HG03108 (cell line): ENCODE measurements around the gene TBC1D4.
"Not testable (repeated sequence)": the region's sequence is repeated elsewhere in the genome, so short reads cannot be mapped to it uniquely, and the experiment has no call there.

Experiments used
- ATAC-seq: cut with Tn5 transposase; IDR thresholded peaks from one replicate; pipeline ENCODE4 v1.9.1; 2021; ENCODE audit warnings: moderate library complexity; ENCODE audit not compliant: unreplicated experiment

TBC1D4 gene

GRCh38 chr13:75295201-75295600 is 186.8 kb downstream of the TBC1D4 start:
- no peak for ATAC-seq

- peak; percentile 59 for ATAC-seq
Measured at GRCh38 chr13:75294110-75294509, 187.9 kb downstream of the TBC1D4 start.

GRCh38 chr13:75285310-75285709 is 196.7 kb downstream of the TBC1D4 start:
- ATAC-seq = peak; percentile 58

GRCh38 chr13:75279834-75280369 is 202.1 kb downstream of the TBC1D4 start:
- no peak for ATAC-seq

- ATAC-seq = not testable (repeated sequence)
Measured at GRCh38 chr13:75273695-75274094, 208.3 kb downstream of the TBC1D4 start.

- ATAC-seq = no peak
Measured at GRCh38 chr13:75271846-75272245, 210.1 kb downstream of the TBC1D4 start.

- not testable (repeated sequence) for ATAC-seq
Measured at GRCh38 chr13:75268481-75268880, 213.5 kb downstream of the TBC1D4 start.

GRCh38 chr13:75264611-75265010 is 217.4 kb downstream of the TBC1D4 start:
- ATAC-seq = no peak

- no peak for ATAC-seq
Measured at GRCh38 chr13:75263741-75264407, 218.1 kb downstream of the TBC1D4 start.

- ATAC-seq = no peak
Measured at GRCh38 chr13:75258159-75258782, 223.7 kb downstream of the TBC1D4 start.

- ATAC-seq = no peak
Measured at GRCh38 chr13:75256922-75257321, 225.0 kb downstream of the TBC1D4 start.

GRCh38 chr13:75255653-75256052 is 226.3 kb downstream of the TBC1D4 start:
- no peak for ATAC-seq

GRCh38 chr13:75255147-75255546 is 226.8 kb downstream of the TBC1D4 start:
- no peak for ATAC-seq

GRCh38 chr13:75251188-75251587 is 230.8 kb downstream of the TBC1D4 start:
- no peak for ATAC-seq

GRCh38 chr13:75250526-75251178 is 231.3 kb downstream of the TBC1D4 start:
- no peak for ATAC-seq

- ATAC-seq = not testable (repeated sequence)
Measured at GRCh38 chr13:75245578-75245977, 236.4 kb downstream of the TBC1D4 start.

GRCh38 chr13:75240240-75240639 is 241.7 kb downstream of the TBC1D4 start:
- not testable (repeated sequence) for ATAC-seq

- no peak for ATAC-seq
Measured at GRCh38 chr13:75236774-75237173, 245.2 kb downstream of the TBC1D4 start.
